ENCODE data around the gene DUSP28. TPM values are rescaled to one million over a fixed set of nuclear protein-coding genes. Genes with fewer than 3 reads are reported as not detected.

DUSP28 gene
- total RNA-seq, 1 donor from 2014 or later = 11.5 TPM

- intact Hi-C loops (cut with DNase I) = no loop called here
- ATAC-seq (ENCODE audit: poor library complexity) (peak; percentile 35), DNase-seq (peak; percentile 83)
These were observed 8.7 kb downstream of the DUSP28 start for GRCh38 chr2:240568678-240569522.

- no peak for DNase-seq
- intact Hi-C loops (cut with DNase I) = no loop called here
- no peak for ATAC-seq (ENCODE audit: poor library complexity)
These were observed 9.4 kb downstream of the DUSP28 start for GRCh38 chr2:240569523-240569997.

- ATAC-seq (ENCODE audit: poor library complexity) = no peak
- peak; percentile 33 for DNase-seq
- intact Hi-C loops (cut with DNase I) = no loop called here
These were observed 9.9 kb downstream of the DUSP28 start for GRCh38 chr2:240569998-240570530.

GRCh38 chr2:240570531-240571313, 10.6 kb downstream of the DUSP28 start:
- DNase-seq (peak; percentile 37), ATAC-seq (ENCODE audit: poor library complexity) (no peak)
- intact Hi-C loops (cut with DNase I) = no loop called here

GRCh38 chr2:240571314-240571973, 11.3 kb downstream of the DUSP28 start:
- intact Hi-C loops (cut with DNase I) = no loop called here
- no peak for ATAC-seq (ENCODE audit: poor library complexity)

GRCh38 chr2:240572141-240573031, 12.2 kb downstream of the DUSP28 start:
- intact Hi-C loops (cut with DNase I) = no loop called here
- peak; percentile 33 for DNase-seq

More at GRCh38 chr2:240571314-240571973, 11.3 kb downstream of the DUSP28 start:
- peak; percentile 31 for DNase-seq

GRCh38 chr2:240573071-240573515, 12.9 kb downstream of the DUSP28 start:
- DNase-seq (peak; percentile 44), ATAC-seq (ENCODE audit: poor library complexity) (no peak)
- intact Hi-C loops (cut with DNase I) = no loop called here

More at GRCh38 chr2:240572141-240573031, 12.2 kb downstream of the DUSP28 start:
- no peak for ATAC-seq (ENCODE audit: poor library complexity)

GRCh38 chr2:240573516-240574385, 13.6 kb downstream of the DUSP28 start:
- peak; percentile 43 for DNase-seq
- intact Hi-C loops (cut with DNase I) = no loop called here
- ATAC-seq (ENCODE audit: poor library complexity) = no peak

GRCh38 chr2:240574386-240575100, 14.4 kb downstream of the DUSP28 start:
- DNase-seq (peak; percentile 46), ATAC-seq (ENCODE audit: poor library complexity) (no peak)
- intact Hi-C loops (cut with DNase I) = no loop called here

- ATAC-seq (ENCODE audit: poor library complexity) (no peak), DNase-seq (peak; percentile 22)
- intact Hi-C loops (cut with DNase I) = no loop called here
These were observed 15.2 kb downstream of the DUSP28 start for GRCh38 chr2:240575101-240575965.

GRCh38 chr2:240576036-240576435, 15.9 kb downstream of the DUSP28 start:
- ATAC-seq (ENCODE audit: poor library complexity) = no peak
- DNase-seq = no peak
- intact Hi-C loops (cut with DNase I) = no loop called here

GRCh38 chr2:240576436-240577205, 16.5 kb downstream of the DUSP28 start:
- no peak for ATAC-seq (ENCODE audit: poor library complexity)
- intact Hi-C loops (cut with DNase I) = no loop called here
- peak; percentile 40 for DNase-seq

- ATAC-seq (ENCODE audit: poor library complexity) (no peak), DNase-seq (no peak)
- intact Hi-C loops (cut with DNase I) = no loop called here
These were observed 17.3 kb downstream of the DUSP28 start for GRCh38 chr2:240577281-240578109.

GRCh38 chr2:240578110-240578450, 17.9 kb downstream of the DUSP28 start:
- ATAC-seq (ENCODE audit: poor library complexity) = peak; percentile 12
- DNase-seq = no peak
- intact Hi-C loops (cut with DNase I) = no loop called here
